ENCODE results near the gene MALAT1. TPM values are rescaled to one million over a fixed set of nuclear protein-coding genes. Genes with fewer than 3 reads are reported as not detected.

Gene MALAT1
- polyA plus RNA-seq, 1 donor = 1,140 TPM

GRCh38 chr11:65477149-65477965, 21.5 kb upstream of the MALAT1 start:
- peak; percentile 94 for DNase-seq

- no peak for DNase-seq
Observed at GRCh38 chr11:65478388-65479183, 20.3 kb upstream of the MALAT1 start.

DNA sequence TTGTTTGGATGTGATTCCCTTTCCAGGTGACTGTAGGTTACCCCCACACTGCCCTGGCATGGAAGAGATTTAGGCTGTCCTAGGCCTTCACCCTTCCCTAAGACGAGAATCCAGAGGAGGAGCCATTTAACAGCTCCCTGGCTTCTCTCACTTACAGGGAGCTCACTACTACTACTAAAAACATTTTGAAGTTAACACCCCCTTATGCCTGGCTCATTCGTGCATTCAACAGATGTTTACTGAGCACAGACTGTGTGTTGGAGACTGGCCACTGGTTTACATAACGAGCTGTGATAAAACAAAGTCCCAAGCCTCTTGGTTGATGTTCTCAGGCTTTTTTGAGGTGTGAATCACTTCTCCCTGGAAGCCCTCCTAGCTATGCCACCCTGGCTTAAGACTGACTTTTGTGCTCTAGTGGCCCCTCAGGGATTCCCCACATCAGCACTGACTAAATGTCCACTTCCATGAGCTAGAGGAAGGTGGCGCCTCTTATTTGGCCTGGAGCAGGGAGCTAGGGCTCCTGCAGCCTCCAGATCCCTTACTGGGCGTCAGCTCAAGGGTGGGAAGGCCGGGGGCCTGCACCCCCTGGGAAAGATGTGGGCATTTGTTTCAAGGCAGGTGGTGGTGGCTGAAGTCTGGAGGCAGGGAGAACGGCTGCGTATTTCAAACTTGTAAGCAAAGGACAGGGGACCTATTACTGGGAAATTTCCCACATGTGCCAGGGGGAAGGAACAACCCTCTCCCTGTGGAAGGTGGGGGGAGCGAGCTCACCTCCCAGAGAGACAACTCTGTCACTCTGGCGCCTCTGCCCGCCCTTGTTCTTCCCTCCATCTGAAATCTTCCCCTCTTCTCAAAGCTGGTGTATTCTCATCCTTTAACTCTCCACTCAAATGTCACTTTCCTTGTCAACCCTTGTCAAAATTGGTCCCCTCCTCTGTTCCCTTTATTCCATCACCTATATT, 19.4 kb upstream of the MALAT1 start:
- DNase-seq = no peak

- no peak for DNase-seq
Observed at GRCh38 chr11:65482306-65482850, 16.5 kb upstream of the MALAT1 start.

DNA sequence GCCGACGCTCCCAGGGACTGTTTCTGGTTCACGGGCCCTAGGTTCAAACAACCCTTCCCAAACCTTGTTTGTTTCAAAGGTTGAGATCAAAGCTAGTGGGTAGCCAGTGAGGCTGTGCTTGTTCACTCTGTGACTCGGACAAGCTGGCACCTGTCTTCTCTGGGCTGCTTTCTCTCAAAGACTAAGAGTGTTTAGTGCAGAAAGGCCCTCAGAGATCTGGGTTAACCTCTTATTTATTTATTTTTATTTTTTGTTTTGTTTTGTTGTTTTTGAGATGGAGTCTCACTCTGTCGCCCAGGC, 13.0 kb upstream of the MALAT1 start:
- DNase-seq = no peak

DNA sequence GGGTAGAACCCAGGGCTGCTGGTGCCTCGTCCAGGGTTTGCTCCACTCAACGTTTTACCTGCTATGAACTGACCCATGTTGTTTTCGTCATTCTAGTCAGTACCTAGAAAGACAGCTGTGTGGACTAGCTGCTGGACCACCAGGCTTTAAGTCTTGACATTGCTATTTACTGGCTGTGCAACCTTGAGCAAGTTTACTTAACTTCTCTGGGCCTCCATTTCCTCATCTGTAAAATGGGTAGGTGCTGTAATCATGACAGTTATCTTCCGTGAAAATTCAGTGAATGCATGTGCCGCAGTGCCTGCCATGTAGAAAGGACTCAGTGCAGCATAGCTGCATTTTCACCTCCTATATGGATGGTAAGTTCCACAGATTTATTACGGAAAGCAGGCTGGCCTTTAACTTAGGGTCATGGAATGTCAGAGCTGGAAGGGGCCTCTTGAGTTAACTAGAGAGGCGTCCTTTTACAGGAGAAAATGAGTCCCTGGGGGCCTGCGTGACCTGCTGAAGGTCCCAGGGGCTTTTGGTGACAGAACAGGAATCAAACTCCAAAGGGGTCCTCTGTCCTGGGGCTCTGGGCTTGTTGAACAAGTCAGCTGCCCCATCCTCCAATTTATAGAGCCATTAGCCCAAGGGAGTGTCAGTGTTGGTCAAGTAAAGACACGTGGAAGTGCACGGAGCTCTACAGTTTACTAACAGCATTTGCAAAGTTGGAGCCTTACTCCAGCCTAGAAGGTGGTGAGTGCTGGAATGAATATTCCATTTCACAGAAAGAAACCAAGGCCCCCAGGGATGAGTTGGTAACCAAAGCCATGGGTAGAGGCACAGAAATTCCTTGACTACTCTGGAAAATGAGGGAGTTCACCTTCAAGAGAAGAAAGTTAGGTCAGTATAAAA, 12.0 kb upstream of the MALAT1 start:
- no peak for DNase-seq

DNA sequence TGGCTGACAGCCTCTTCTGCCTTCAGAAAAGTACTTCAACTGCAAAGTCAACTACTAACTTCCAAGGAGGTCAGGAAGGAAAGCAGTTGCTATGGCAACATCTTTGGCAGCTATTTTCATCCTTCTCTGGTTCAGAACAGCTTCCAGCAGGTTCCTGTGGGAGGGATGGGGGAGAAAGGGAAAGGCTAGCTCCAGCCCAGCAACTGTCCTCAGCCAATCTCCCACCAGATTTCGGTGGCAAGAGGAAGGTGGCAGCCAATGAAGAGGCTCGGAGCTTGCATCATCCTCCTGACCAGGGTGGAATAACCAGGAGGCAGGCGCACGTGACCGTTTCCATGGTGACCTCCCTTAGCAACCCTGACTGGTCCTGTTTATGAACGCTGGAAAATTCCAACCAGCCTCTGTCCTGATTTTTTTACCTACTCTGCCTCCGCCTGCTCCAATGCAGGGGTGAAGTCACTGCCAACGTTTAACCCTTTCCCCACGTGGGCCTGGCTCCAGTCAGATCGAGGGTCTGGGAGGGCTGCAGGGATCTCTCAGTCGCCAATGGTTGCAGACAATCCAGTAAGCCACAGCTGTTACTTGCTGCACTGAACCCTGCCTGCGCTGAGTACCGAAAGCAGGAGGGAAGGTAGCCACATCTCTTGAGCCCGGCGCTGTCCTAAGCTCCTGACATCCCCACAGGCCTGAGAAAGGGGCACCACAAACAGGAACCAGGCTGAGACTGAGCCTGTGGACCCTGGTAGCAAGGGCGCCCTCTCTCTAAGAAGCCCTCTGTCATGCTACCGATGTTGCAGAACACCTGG, 11.2 kb upstream of the MALAT1 start:
- DNase-seq = peak; percentile 100

DNA sequence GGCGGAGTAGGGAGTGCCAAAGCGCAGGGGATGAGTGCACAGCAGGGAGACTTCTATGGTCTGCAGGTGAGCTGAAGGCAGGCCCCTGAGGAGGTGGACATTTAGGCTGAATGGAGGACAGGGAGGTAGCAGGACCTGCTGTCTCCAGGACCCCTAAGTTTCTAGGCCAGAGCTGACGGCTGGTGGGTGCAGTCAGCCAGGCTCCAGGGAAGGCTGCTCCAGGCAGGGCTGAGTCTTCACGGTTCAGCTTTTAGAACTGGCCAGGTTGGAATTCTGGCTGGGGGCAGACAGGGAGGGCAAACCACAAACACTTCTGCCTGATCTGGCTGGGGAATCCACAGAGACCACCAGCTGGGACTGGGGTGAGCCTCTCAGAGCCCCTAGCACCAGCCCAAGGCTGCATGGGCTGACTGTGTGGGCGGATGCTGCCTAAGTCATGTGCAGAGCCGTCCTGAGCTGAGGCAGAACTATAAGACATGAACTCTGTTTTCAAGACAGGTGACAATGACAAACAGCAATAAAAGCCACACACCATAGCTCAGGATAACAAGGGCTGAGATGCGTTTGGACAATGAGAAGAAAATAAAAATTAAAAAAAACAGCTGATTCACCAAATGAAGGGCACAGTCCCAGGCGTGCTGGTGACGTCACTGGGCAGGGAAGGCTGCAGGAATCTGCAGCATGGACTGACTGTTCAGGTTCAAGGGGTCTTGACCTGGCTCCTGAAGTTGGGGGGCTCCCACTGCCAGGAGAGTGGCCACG, 10.4 kb upstream of the MALAT1 start:
- DNase-seq = no peak

DNA sequence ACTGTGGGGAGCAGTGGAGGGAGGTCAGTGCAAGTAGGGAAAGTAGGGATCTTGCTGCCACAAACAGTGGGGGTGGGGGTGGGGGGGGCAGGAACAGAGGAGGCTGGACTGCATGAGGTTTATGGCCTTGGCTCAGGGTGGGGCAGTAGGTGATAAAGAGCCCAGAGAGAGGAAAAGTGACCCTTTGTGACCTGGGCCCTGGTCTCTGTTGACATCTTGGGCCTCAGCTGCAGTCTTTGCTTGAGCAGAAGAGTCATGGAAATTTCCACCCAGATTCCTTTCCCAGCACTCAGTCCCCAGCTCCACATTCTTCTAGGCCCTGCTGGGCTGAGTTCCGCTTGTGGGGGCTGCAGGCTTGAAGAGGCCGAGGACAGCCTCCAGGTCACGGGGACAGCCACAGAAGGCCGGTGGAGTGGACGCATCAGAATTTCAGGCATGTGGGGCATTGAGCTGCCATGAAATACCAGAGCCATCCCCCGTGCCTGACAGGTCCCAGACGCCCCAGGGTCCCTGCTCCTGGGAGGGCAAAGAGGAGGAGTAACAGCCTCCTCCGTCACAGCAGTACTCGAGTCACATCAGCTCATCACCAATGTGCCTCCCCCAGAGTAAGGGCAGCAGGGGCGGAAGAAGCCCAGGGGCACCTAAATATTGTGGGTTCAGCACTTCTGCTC, 9.7 kb upstream of the MALAT1 start:
- peak; percentile 73 for DNase-seq

DNA sequence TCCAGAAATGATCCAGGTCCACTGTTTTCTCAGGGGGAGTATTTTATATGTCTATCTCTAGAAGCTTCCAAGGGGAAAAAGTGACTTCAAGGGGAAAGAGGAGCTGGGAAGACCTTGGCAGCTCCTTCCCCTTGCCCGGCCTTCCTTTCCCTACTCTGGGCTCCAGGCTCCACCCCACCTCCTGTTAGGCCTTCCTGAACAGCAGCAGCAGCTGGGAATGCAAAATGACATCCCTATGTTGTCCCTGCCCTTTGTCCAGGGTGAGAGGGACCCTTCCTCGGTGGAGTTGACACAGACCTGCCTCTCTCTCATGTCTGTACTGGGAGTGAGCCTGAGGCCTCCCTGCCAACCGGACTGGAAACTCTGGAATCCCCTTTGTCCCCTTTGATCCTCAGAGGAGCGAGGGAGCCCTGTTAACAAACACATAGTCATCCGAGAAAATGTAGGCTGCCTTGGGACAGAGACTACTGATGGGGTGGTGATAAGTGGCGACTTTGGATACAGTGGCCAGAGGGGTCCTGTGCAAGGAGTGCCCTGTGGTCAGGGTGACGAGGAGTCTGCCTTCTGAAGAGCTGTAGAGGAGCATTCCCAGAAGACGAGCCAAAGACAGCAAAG, 9.0 kb upstream of the MALAT1 start:
- DNase-seq = no peak

GRCh38 chr11:65491163-65491465, 7.7 kb upstream of the MALAT1 start:
- DNase-seq = no peak

GRCh38 chr11:65491614-65492386, 7.0 kb upstream of the MALAT1 start:
- no peak for DNase-seq

DNA sequence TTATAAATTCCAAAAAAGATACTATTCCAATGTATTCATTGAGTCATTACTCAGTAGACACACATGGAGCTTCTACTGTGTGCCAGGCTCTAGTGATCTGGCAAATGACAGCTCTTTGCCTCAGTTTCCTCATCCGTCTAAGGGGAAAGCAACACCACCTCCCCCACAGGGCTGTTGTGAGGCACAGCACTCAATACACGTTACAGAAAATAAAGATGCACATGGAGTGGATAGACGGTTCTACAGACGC, 6.5 kb upstream of the MALAT1 start:
- DNase-seq = no peak

GRCh38 chr11:65492637-65493366, 6.0 kb upstream of the MALAT1 start:
- peak; percentile 53 for DNase-seq

- no peak for DNase-seq
Observed at GRCh38 chr11:65493367-65494176, 5.3 kb upstream of the MALAT1 start.
